NCI-H2029 treated with DMSO at 0.1 percent for 48 hours (cell line): ENCODE results near the gene C1RL.

Experiments used
- DNase-seq: peaks from one replicate; lab custom pipeline; 2025; lab: John Stamatoyannopoulos, UW

C1RL gene

GRCh38 chr12:7137908-7138307 lies 28.9 kb upstream of the C1RL start:
- no peak for DNase-seq

- no peak for DNase-seq
Observed at GRCh38 chr12:7136676-7137075, 27.7 kb upstream of the C1RL start.

GRCh38 chr12:7136071-7136470 lies 27.1 kb upstream of the C1RL start:
- DNase-seq, result no peak

- DNase-seq, result no peak
Observed at GRCh38 chr12:7134396-7135166, 25.6 kb upstream of the C1RL start.

GRCh38 chr12:7131502-7131866 lies 22.5 kb upstream of the C1RL start:
- no peak for DNase-seq

- DNase-seq, result no peak
Observed at GRCh38 chr12:7130701-7131501, 21.9 kb upstream of the C1RL start.

GRCh38 chr12:7129872-7130691 lies 21.1 kb upstream of the C1RL start, which contains the start of gene CLSTN3:
Gene CLSTN3, plus strand, starts transcription at chr12:7130371. Its CDS starts 278 bp downstream, at chr12:7130649.
- DNase-seq, result peak; percentile 32

- no peak for DNase-seq
Observed at GRCh38 chr12:7129287-7129871, 20.4 kb upstream of the C1RL start.

- no peak for DNase-seq
Observed at GRCh38 chr12:7128681-7129286, 19.8 kb upstream of the C1RL start, which contains the start of gene RBP5. Gene RBP5, minus strand, starts transcription at chr12:7128889. Its CDS starts 114 bp downstream, at chr12:7128775.

GRCh38 chr12:7127916-7128626 lies 19.1 kb upstream of the C1RL start:
- DNase-seq, result no peak

GRCh38 chr12:7125632-7126227 lies 16.7 kb upstream of the C1RL start:
- DNase-seq, result no peak

GRCh38 chr12:7123806-7124522 lies 14.9 kb upstream of the C1RL start:
- no peak for DNase-seq

- no peak for DNase-seq
Observed at GRCh38 chr12:7122811-7123769, 14.1 kb upstream of the C1RL start.

- no peak for DNase-seq
Observed at GRCh38 chr12:7121324-7121723, 12.3 kb upstream of the C1RL start.

GRCh38 chr12:7120166-7120565 lies 11.2 kb upstream of the C1RL start:
- DNase-seq, result no peak

- no peak for DNase-seq
Observed at GRCh38 chr12:7118881-7119280, 9.9 kb upstream of the C1RL start.

- DNase-seq, result no peak
Observed at GRCh38 chr12:7117670-7118069, 8.7 kb upstream of the C1RL start.

GRCh38 chr12:7116916-7117315 lies 7.9 kb upstream of the C1RL start:
- no peak for DNase-seq

- DNase-seq, result no peak
Observed at GRCh38 chr12:7116196-7116595, 7.2 kb upstream of the C1RL start.
